Smooth muscle cell (in vitro differentiated cells): ENCODE measurements around the gene IFNGR1. TPM values are rescaled to one million over a fixed set of nuclear protein-coding genes. Genes with fewer than 3 reads are reported as not detected.
"Not testable (repeated sequence)": the region's sequence is repeated elsewhere in the genome, so short reads cannot be mapped to it uniquely, and the experiment has no call there.

Source experiments
- DNase-seq: peaks from one replicate; lab custom pipeline; 2025; ENCODE audit not compliant: unreplicated experiment; lab: John Stamatoyannopoulos, UW
- H2AFZ ChIP-seq: fragments of 200-600 bp; sonication (generic); 2 replicates; pipeline ENCODE4 v1.6.0; 2016; ENCODE audit warnings: antibody characterized with exemption, low read depth, mild to moderate bottlenecking
- H3F3A ChIP-seq: fragments of 200-600 bp; sonication (generic); 2 replicates; pipeline ENCODE4 v1.6.0; 2017; ENCODE audit warnings: antibody characterized with exemption, low read depth
- H3K27ac ChIP-seq: fragments of 200-600 bp; sonication (generic); 2 replicates; pipeline ENCODE4 v1.5.1; 2016; ENCODE audit warnings: low read depth, mild to moderate bottlenecking
- H3K27me3 ChIP-seq: fragments of 200-600 bp; sonication (generic); 2 replicates; pipeline ENCODE4 v1.6.1; 2016; ENCODE audit warnings: low read depth, mild to moderate bottlenecking
- H3K36me3 ChIP-seq: fragments of 200-600 bp; sonication (generic); 2 replicates; pipeline ENCODE4 v1.5.1; 2016; ENCODE audit warnings: low read depth
- H3K4me1 ChIP-seq: fragments of 200-600 bp; sonication (generic); 2 replicates; pipeline ENCODE4 v1.5.1; 2016; ENCODE audit warnings: low read depth
- H3K4me2 ChIP-seq: fragments of 200-600 bp; sonication (generic); 2 replicates; pipeline ENCODE4 v1.6.0; 2016; ENCODE audit warnings: mild to moderate bottlenecking
- H3K4me3 ChIP-seq: fragments of 200-600 bp; sonication (generic); 2 replicates; pipeline ENCODE4 v1.5.1; 2016; ENCODE audit warnings: mild to moderate bottlenecking
- H3K79me2 ChIP-seq: fragments of 200-600 bp; sonication (generic); 2 replicates; pipeline ENCODE4 v1.6.0; 2016; ENCODE audit warnings: low read depth, mild to moderate bottlenecking
- H3K9ac ChIP-seq: fragments of 200-600 bp; sonication (generic); 2 replicates; pipeline ENCODE4 v1.6.0; 2016; ENCODE audit warnings: low read depth
- H3K9me3 ChIP-seq: fragments of 200-600 bp; sonication (generic); replicated peaks from 2 replicates; pipeline ENCODE4 v1.5.1; 2016; ENCODE audit warnings: low read depth
- H4K20me1 ChIP-seq: fragments of 200-600 bp; sonication (generic); 2 replicates; pipeline ENCODE4 v1.6.0; 2016; ENCODE audit warnings: low read depth
- WGBS: methylation state at CpG from one replicate; pipeline ENCODE4 v1.1.7; 2016; ENCODE audit warnings: low lambda C conversion rate; 5-methylcytosine and 5-hydroxymethylcytosine counted together
- polyA plus RNA-seq: library from polyadenylated mRNA; unstranded; fragments of >200 nt; fragmentation: Nextera tagmentation; extraction: Ambion mirVana; gene quantifications from 2 replicates; pipeline ENCODE4 v1.2.1, GENCODE V29; 2016
- total RNA-seq: library from RNA; depleted of rRNA; stranded (reverse); fragments of >200 nt; gene quantifications from 2 replicates; pipeline ENCODE4 v1.2.3, GENCODE V29; 2014
- TF ChIP-seq, protein P1 (sequence below): fragments of 200-600 bp; sonication (generic); IDR thresholded peaks from 2 replicates; pipeline ENCODE4 v1.5.1; 2017; ENCODE audit warnings: borderline replicate concordance, mild to moderate bottlenecking, antibody characterized with exemption; ENCODE audit not compliant: insufficient read depth, poor library complexity, severe bottlenecking

The IFNGR1 gene
- total and polyA plus RNA-seq, 2 experiments from 2014 or later = 61.1 to 83.7 TPM

DNA sequence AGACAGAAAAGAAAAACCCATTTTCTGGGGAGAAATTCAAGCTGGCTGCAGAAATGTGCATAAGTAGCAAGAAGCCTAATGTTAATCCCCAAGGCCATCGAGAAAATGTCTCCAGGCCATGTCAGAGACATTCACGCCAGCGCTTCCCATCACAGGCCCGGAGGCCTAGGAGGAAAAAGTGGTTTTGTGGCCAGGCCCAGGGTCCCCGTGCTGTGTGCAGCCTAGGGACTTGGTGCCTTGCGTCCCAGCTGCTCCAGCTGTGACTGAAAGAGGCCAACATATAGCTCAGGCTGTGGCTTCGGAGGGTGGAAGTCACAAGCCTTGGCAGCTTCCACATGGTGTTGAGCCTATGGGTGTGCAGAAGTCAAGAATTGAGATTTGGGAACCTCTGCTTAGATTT lies 10.9 kb downstream of the IFNGR1 start:
- H3K4me1 ChIP-seq = no peaks in the 10 kb centered on the region
- no peak for DNase-seq
- no peak overlapping the region for H3K27ac ChIP-seq
- no peak overlapping the region for H2AFZ ChIP-seq
- WGBS = 97% methylated on average over 7 of the region's 7 CpGs
- H3K4me3 ChIP-seq = no peak overlapping the region
- H3K4me2 ChIP-seq = no peak overlapping the region
- peaks cover 2% of the 10 kb centered on the region for H3F3A ChIP-seq
- H3K36me3 ChIP-seq = peaks cover 16% of the 10 kb centered on the region
- no peak overlapping the region for H3K9ac ChIP-seq
- TF ChIP-seq, protein P1, sequence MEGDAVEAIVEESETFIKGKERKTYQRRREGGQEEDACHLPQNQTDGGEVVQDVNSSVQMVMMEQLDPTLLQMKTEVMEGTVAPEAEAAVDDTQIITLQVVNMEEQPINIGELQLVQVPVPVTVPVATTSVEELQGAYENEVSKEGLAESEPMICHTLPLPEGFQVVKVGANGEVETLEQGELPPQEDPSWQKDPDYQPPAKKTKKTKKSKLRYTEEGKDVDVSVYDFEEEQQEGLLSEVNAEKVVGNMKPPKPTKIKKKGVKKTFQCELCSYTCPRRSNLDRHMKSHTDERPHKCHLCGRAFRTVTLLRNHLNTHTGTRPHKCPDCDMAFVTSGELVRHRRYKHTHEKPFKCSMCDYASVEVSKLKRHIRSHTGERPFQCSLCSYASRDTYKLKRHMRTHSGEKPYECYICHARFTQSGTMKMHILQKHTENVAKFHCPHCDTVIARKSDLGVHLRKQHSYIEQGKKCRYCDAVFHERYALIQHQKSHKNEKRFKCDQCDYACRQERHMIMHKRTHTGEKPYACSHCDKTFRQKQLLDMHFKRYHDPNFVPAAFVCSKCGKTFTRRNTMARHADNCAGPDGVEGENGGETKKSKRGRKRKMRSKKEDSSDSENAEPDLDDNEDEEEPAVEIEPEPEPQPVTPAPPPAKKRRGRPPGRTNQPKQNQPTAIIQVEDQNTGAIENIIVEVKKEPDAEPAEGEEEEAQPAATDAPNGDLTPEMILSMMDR = no peak
- H3K9me3 ChIP-seq = no peaks in the 10 kb centered on the region
- peaks cover 74% of the 10 kb centered on the region for H3K79me2 ChIP-seq
- H3K27me3 ChIP-seq = no peaks in the 10 kb centered on the region
- H4K20me1 ChIP-seq = peaks cover 77% of the 10 kb centered on the region

GRCh38 chr6:137207457-137207856 lies 11.7 kb downstream of the IFNGR1 start:
- peaks cover 68% of the 10 kb centered on the region for H4K20me1 ChIP-seq
- peaks cover 65% of the 10 kb centered on the region for H3K79me2 ChIP-seq
- not testable (repeated sequence) for H3K27me3 ChIP-seq, H3K4me1 ChIP-seq, H3K4me2 ChIP-seq, H3F3A ChIP-seq, H3K27ac ChIP-seq, H3K9ac ChIP-seq, H3K4me3 ChIP-seq, H2AFZ ChIP-seq, DNase-seq, H3K9me3 ChIP-seq
- peaks cover 20% of the 10 kb centered on the region for H3K36me3 ChIP-seq
- 97% methylated on average over 3 of the region's 3 CpGs for WGBS

GRCh38 chr6:137206577-137206976 lies 12.6 kb downstream of the IFNGR1 start:
- Histone ChIP-seq H3K4me2 (no peak overlapping the region), H3K9ac (no peak overlapping the region), H3K4me3 (no peak overlapping the region), H3F3A (peaks cover 2% of the 10 kb centered on the region), H2AFZ (no peak overlapping the region), H3K4me1 (no peaks in the 10 kb centered on the region), H3K79me2 (peaks cover 57% of the 10 kb centered on the region), H3K27ac (no peak overlapping the region), H3K27me3 (no peaks in the 10 kb centered on the region), H4K20me1 (peaks cover 60% of the 10 kb centered on the region), H3K9me3 (no peaks in the 10 kb centered on the region), H3K36me3 (peaks cover 20% of the 10 kb centered on the region)
- no peak for DNase-seq
- WGBS = 97% methylated on average over 1 of the region's 1 CpG
- TF ChIP-seq, protein P1 = no peak

DNA sequence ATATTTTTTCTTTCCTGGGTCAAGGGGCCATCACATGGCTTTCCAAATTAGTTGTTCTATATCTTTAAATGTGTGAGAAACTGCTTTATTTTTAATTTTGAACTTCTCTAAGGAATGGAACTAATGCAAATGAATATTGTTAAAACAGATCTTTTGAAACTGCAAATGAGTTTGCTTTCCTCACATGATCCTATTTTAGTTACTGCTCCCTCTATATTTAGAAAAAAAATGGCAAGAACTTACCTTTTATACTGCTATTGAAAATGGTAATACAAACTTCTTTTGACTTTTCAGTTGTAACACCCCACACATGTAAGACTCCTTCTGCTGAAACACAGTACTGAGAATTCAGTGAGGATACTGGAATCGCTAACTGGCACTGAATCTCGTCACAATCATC lies 15.9 kb downstream of the IFNGR1 start:
- WGBS = 98% methylated on average over 2 of the region's 2 CpGs
- peaks cover 40% of the 10 kb centered on the region for H3K36me3 ChIP-seq

More for the DNA sequence above, 15.9 kb downstream of the IFNGR1 start:
- Histone ChIP-seq H3K79me2 (peaks cover 23% of the 10 kb centered on the region), H3K4me3 (no peak overlapping the region), H2AFZ (no peak overlapping the region), H3K27ac (no peak overlapping the region), H3K9me3 (no peaks in the 10 kb centered on the region), H3K9ac (no peak overlapping the region), H3K4me2 (no peak overlapping the region), H3K27me3 (no peaks in the 10 kb centered on the region), H3F3A (peaks cover 2% of the 10 kb centered on the region), H3K4me1 (no peaks in the 10 kb centered on the region), H4K20me1 (peaks cover 29% of the 10 kb centered on the region)
- TF ChIP-seq, protein P1 = no peak
- no peak for DNase-seq
